GM12875 (cell line): ENCODE measurements around the gene MYO5B.

Experiments used
- H3K4me3 ChIP-seq: one replicate; pipeline ENCODE4 v1.5.1; 2011; ENCODE audit warnings: low read depth, low read length, control low read depth
- TF ChIP-seq, protein P1 (sequence below): IDR thresholded peaks from 2 replicates; pipeline ENCODE4 v1.5.1; 2011; ENCODE audit warnings: low read depth, mild to moderate bottlenecking, control low read depth, inconsistent platforms, low read length, moderate library complexity, borderline replicate concordance; ENCODE audit not compliant: insufficient read depth

Gene MYO5B

DNA sequence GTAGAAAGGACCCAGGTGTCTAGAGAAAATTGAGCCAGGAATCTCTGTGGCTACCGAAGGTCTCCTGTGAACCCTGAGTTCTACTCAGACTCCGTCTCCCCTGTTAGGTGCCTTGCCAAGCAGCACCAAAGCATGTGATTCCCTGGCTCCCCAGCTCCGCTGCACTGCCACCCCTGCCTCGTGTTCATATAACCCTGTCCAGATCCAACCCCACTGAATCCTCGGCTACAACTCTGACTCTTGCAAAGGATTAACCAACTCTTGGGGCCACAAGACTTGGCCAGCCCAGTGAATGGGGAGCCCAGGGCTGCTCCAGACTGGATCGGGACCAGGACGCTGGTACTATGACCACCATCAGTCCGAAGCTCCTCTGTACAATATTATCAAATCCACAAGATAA lies 344.3 kb downstream of the MYO5B start:
- H3K4me3 ChIP-seq, result no peak overlapping the region
- TF ChIP-seq, protein P1, sequence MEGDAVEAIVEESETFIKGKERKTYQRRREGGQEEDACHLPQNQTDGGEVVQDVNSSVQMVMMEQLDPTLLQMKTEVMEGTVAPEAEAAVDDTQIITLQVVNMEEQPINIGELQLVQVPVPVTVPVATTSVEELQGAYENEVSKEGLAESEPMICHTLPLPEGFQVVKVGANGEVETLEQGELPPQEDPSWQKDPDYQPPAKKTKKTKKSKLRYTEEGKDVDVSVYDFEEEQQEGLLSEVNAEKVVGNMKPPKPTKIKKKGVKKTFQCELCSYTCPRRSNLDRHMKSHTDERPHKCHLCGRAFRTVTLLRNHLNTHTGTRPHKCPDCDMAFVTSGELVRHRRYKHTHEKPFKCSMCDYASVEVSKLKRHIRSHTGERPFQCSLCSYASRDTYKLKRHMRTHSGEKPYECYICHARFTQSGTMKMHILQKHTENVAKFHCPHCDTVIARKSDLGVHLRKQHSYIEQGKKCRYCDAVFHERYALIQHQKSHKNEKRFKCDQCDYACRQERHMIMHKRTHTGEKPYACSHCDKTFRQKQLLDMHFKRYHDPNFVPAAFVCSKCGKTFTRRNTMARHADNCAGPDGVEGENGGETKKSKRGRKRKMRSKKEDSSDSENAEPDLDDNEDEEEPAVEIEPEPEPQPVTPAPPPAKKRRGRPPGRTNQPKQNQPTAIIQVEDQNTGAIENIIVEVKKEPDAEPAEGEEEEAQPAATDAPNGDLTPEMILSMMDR, result no peak

DNA sequence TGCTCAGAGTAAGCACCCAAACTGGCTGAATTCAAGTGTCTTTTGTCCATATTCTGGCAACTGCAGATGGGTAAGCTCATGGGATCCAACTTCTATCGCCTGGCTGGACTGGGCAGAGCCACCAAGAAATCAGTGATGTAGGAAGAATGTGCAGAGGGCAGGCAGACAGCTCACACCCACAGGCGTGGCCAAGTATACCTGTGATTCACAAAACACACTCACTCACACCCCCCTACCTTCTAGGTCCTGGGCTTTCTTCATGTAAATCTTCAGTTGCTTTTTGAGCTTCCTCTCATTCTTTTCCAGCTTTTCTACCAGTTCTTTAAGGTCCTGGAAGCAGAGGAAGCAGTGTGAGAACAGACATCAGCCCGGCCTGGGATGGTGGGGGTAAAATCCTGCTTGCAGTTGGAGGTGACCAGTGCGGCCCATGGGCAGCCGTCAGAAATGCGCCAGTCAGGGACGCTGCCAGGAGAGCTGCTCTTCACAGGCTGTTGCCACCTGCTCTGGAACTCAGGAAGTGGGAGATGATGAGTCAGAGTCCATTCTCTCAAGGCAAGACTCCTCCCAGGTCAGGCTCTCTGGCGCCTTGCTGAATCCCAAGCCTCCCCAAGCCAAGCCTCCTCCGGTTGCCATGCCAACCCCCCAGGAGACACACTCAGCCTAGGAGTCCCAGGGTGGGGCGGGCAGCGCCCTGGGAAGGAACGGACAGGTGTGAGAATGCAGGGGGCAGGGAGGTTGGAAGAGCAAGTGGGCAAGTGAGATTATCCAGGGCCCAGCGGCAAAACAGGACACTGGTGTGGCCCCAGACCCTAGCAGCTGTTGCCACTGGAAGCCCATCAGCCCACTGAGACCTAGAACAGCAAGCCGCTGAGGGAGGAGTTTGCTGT lies 345.4 kb downstream of the MYO5B start:
- TF ChIP-seq, protein P1, result no peak
- H3K4me3 ChIP-seq, result no peak overlapping the region

DNA sequence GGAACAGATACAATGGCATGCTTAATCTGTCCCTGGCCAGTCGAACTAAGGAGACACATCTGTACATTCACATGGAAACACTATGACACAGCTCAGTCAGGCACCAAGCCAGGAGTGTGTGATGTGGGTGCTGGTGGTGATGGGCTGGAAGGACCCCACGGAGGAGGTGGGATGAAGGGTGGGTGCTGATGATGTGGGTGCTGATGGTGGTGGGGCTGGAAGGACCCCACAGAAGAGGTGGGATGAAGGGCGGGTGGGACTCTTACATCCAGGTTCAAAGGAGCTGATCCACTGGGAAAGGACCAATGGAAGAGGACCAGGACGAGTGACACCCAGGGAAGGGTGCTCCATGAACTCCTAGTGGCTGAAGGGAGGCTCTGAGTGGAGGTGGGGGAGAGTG lies 346.8 kb downstream of the MYO5B start:
- no peak overlapping the region for H3K4me3 ChIP-seq
- TF ChIP-seq, protein P1, result no peak

DNA sequence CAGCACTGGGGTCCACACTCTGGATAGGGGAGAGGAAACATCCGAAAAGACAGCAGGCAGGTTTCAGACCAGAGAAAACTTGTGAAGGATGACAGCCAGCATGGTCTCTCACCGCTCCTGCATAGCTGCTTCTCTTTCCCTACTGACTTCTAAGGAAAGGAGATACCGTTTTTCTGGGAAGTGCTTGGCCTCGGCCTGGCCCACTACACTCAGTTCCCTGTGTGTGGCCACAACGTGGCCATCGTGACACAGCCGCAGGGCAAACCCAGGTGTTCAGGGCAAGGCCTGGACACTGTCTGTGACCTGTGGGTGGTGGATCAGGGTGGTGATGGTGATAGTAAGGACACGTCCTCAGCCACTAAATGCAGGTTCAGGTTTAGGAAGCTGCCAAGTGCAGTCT lies 347.4 kb downstream of the MYO5B start:
- TF ChIP-seq, protein P1, result no peak
- H3K4me3 ChIP-seq, result no peak overlapping the region

DNA sequence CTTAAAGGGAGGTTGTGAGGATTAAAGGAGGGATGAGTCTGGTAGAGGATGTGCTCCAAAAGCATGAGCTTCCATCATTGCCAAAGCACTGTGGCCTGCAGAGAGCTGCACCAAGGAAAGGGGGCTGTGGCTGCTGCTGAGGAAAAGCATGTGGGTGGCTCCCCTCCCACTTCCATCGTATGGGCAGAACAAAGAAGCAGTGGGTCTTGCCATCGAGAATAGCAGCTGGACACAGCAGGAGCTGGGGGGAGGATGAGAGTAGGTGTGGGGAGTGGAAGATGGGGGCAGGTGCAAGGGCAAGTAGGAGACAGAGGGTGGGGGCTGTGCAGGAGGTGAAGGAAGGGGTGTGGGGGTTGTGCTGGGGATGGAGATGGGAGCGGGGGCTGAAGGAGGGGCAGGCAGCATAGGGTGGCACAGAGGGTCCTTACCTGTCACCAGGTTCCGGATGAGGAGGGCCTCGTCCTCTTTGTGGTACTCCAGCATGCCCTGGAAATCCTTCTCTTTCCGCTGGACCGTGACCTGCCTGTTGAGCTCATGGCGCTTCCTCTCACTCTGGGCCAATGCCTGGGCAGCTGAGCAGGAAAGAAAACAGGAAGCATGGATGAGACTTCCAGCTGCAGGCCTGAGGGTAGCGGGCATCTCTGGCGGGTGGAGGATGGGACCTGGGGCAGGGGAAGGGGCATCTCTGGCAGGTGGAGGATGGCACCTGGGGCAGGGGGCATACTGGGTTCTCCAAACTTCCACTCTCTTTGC lies 348.1 kb downstream of the MYO5B start:
- TF ChIP-seq, protein P1, result no peak
- H3K4me3 ChIP-seq, result no peak overlapping the region

DNA sequence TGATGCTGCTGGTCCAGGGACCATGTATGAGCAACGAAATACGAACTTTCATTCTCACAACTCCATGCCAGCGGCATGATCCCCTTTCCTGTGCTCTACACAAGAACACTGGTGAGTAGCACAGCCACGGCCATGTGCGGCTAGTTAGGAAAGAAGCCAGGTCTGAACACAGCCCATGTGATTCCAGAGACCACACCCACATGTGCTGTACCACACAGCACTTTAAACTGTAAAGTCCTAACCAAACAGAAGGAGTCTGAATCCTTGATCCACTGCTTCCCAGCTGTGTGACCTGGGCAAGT lies 348.6 kb downstream of the MYO5B start:
- TF ChIP-seq, protein P1, result no peak
- no peak overlapping the region for H3K4me3 ChIP-seq
